Activated B cell treated with CpG ODN at 0.5 μM for 24 hours (primary cell): ENCODE data around the gene HHIPL1. TPM values are rescaled to one million over a fixed set of nuclear protein-coding genes. Genes with fewer than 3 reads are reported as not detected.

Experiments
- ATAC-seq: fragments of 200-7000 bp; cut with Tn5 transposase; one replicate; pipeline ENCODE4 v1.10.0; 2021; ENCODE audit warnings: low read depth, mild to moderate bottlenecking, moderate library complexity
- CTCF ChIA-PET: fragments of 350-600 bp; sonication (Branson Sonifier 250); formaldehyde crosslinking; loops from one replicate; lab custom pipeline; 2021; ENCODE audit warnings: antibody characterized with exemption; lab: Charles Lee
- POLR2A ChIA-PET: fragments of 350-600 bp; sonication (Branson Sonifier 250); formaldehyde crosslinking; loops from one replicate; lab custom pipeline; 2021; ENCODE audit warnings: antibody characterized with exemption; lab: Charles Lee
- DNase-seq: peaks from one replicate; pipeline ENCODE4 v3.0.0; 2022
- H3K27ac Mint-ChIP-seq: one replicate; pipeline ENCODE4 v1.8.0; 2020; ENCODE audit warnings: mixed read lengths
- H3K27me3 Mint-ChIP-seq: one replicate; pipeline ENCODE4 v1.8.0; 2021; ENCODE audit warnings: mixed read lengths
- H3K36me3 Mint-ChIP-seq: one replicate; pipeline ENCODE4 v1.8.0; 2021; ENCODE audit warnings: low read depth, mixed read lengths
- H3K4me1 Mint-ChIP-seq: one replicate; pipeline ENCODE4 v1.8.0; 2021; ENCODE audit warnings: mixed read lengths
- H3K4me3 Mint-ChIP-seq: one replicate; pipeline ENCODE4 v1.8.0; 2020; ENCODE audit warnings: mild to moderate bottlenecking, mixed read lengths
- H3K9me3 Mint-ChIP-seq: one replicate; pipeline ENCODE4 v1.8.0; 2020; ENCODE audit warnings: mixed read lengths
- intact Hi-C: fragments of 100-400 bp; cut with micrococcal nuclease; formaldehyde crosslinking; loops from one replicate; pipeline ENCODE4 v1.15.1; 2024
- total RNA-seq: library from RNA; stranded (reverse); gene quantifications from 2 replicates; pipeline ENCODE4 v1.2.3, GENCODE V29; 2022
- TF ChIP-seq, protein P1 (sequence below): fragments of 200-600 bp; IDR thresholded peaks from one replicate; pipeline ENCODE4 v1.8.0; 2022; ENCODE audit warnings: antibody characterized with exemption, mild to moderate bottlenecking

Gene HHIPL1
- total RNA-seq, 1 donor from 2014 or later = not detected

DNA sequence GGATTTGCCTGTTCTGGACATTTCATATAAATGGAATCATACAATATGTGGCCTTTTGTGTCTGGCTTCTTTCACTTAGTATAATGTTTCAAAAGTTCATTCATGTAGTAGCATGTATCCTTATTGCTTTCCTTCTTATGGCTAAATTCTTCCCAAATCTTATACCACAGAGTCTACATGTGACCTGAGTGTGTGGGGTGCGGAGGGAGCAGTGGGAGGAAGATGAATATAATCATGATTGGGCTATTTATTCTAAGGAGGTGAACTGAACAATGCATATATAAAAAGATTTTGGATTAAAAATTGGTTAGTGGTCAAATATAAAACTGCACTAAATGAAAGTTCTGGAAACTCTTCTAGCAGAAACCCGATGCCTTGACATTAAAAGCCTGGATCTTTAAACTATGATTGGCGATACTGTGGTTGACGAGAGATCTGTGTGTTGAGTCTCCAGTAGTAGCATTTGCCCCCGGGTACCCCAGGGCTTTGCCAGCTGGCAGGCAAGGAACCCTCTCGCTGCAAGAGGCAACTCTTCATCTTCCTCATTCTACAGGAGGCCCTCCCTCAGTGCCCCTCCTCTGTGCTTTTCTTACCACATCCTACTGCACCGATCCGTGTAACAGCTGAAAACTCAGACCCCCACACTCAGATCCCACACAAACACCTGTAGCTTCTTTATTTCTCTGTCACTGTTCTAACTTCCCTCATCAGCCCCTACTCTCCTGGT is 41.8 kb downstream of the HHIPL1 start:
- ATAC-seq = no peak
- H3K27me3 Mint-ChIP-seq = peaks cover 55% of the 10 kb centered on the region
- no peak overlapping the region for H3K27ac Mint-ChIP-seq
- H3K4me1 Mint-ChIP-seq = peaks cover 26% of the 10 kb centered on the region
- ChIA-PET CTCF (no interaction called here), POLR2A (no interaction called here)
- no peak overlapping the region for H3K4me3 Mint-ChIP-seq
- peaks cover 3% of the 10 kb centered on the region for H3K36me3 Mint-ChIP-seq
- H3K9me3 Mint-ChIP-seq = no peaks in the 10 kb centered on the region
- TF ChIP-seq, protein P1, sequence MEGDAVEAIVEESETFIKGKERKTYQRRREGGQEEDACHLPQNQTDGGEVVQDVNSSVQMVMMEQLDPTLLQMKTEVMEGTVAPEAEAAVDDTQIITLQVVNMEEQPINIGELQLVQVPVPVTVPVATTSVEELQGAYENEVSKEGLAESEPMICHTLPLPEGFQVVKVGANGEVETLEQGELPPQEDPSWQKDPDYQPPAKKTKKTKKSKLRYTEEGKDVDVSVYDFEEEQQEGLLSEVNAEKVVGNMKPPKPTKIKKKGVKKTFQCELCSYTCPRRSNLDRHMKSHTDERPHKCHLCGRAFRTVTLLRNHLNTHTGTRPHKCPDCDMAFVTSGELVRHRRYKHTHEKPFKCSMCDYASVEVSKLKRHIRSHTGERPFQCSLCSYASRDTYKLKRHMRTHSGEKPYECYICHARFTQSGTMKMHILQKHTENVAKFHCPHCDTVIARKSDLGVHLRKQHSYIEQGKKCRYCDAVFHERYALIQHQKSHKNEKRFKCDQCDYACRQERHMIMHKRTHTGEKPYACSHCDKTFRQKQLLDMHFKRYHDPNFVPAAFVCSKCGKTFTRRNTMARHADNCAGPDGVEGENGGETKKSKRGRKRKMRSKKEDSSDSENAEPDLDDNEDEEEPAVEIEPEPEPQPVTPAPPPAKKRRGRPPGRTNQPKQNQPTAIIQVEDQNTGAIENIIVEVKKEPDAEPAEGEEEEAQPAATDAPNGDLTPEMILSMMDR = no peak
- intact Hi-C loops = no loop called here
- DNase-seq = no peak

DNA sequence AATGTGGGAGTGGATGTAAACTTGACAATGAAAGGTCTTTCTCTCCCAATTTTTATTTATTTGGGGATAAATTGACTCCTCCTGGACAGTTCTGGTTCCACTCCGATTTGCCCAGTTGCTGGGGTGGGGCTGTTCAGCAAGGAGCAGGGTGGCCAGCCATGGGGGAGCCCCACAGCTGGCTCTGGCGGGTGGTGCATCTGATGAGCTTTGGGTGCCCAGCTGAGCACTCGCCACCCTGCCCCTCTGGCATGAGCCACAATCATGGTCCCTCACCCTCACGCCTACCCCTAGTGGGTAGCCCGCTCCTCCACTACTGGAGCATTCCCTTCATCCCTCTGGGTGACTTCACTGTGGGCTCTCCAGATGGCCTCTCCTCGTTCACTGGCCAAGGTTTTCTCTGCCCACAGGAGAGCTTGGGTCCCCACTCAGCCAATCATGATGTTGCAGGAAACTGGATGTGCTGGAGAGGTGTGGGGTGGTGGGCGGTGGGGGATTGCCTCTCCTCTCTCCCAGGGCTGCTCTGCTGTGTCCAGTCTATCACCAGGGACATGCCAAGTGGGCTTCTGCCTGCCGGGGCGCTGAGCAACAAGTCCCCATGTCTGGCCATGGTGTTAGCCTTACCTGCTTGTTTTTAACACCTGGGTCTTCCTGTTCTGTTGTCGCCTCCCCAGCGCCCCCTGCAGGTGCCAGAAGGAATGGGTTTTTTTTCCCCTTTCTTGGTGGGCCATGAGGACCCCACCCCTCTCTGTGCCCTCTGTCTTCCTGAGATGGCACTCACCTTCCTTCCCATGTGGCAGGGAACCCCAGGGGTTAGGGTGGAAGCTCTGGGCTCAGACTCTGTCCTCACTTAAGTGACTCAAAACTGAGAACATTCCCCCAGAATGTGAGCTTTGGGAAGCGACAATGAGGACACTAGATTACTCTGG is 42.6 kb downstream of the HHIPL1 start:
- Mint-ChIP-seq H3K4me1 (peaks cover 25% of the 10 kb centered on the region), H3K9me3 (no peaks in the 10 kb centered on the region), H3K4me3 (no peak overlapping the region), H3K27ac (no peak overlapping the region), H3K27me3 (peaks cover 59% of the 10 kb centered on the region), H3K36me3 (peaks cover 3% of the 10 kb centered on the region)
- no peak for ATAC-seq
- TF ChIP-seq, protein P1 = no peak
- ChIA-PET POLR2A (no interaction called here), CTCF (no interaction called here)
- intact Hi-C loops = no loop called here
- no peak for DNase-seq

DNA sequence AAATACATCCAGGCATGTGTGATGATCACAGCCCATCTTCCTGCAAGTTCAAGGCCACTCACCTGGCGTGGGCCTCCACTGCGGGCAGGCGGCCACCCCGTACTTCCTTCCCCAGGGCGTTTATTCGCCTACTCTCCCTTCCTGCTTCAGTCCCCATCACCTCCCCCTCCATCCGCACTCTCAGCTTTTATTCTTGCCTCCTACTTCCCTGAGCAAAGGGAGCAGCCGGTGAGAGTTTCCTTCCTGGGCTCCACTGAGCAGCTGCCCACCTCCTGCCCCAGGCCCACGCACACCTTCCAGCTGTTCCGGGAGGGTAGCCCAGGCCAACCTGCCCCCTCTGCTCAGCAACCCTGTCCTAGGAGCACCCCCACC is 43.3 kb downstream of the HHIPL1 start:
- intact Hi-C loops = no loop called here
- ATAC-seq = no peak
- DNase-seq = no peak
- Mint-ChIP-seq H3K4me1 (peaks cover 20% of the 10 kb centered on the region), H3K9me3 (no peaks in the 10 kb centered on the region), H3K36me3 (peaks cover 3% of the 10 kb centered on the region), H3K27me3 (peaks cover 60% of the 10 kb centered on the region), H3K27ac (no peak overlapping the region), H3K4me3 (no peak overlapping the region)
- ChIA-PET POLR2A (no interaction called here), CTCF (no interaction called here)
- TF ChIP-seq, protein P1 = no peak

DNA sequence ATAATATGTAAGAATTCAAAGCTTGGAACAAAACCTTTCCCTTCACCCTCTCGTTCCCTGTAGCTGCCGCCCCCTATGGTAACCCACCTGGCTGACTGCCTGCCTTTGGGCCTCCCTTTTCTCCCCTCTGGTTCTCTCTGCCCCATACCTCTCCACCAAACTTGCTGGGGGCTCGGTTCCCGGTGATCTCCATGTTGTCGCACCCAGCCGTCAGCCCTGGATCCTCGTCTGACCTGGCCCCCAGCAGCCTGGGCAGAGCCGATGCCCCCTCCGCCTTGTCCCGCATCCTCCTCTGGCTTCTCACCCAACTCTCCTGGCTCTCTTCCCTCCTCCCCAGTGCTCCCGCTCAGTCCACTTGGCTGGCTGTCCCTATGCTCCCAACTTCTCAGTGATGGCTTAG is 43.7 kb downstream of the HHIPL1 start:
- H3K27ac Mint-ChIP-seq = no peak overlapping the region
- peaks cover 2% of the 10 kb centered on the region for H3K36me3 Mint-ChIP-seq
- intact Hi-C loops = no loop called here
- no peaks in the 10 kb centered on the region for H3K9me3 Mint-ChIP-seq
- TF ChIP-seq, protein P1 = no peak
- no peak overlapping the region for H3K4me3 Mint-ChIP-seq
- DNase-seq (no peak), ATAC-seq (no peak)
- peaks cover 60% of the 10 kb centered on the region for H3K27me3 Mint-ChIP-seq
- H3K4me1 Mint-ChIP-seq = peaks cover 20% of the 10 kb centered on the region
- ChIA-PET CTCF (no interaction called here), POLR2A (no interaction called here)
